GM21717 (cell line): ENCODE measurements around the gene PPM1H.
"Not testable (repeated sequence)": the region's sequence is repeated elsewhere in the genome, so short reads cannot be mapped to it uniquely, and the experiment has no call there.

Experiments used
- ATAC-seq: cut with Tn5 transposase; IDR thresholded peaks from one replicate; pipeline ENCODE4 v1.9.1; 2021; ENCODE audit warnings: mild to moderate bottlenecking, moderate library complexity; ENCODE audit not compliant: unreplicated experiment

The PPM1H gene

GRCh38 chr12:62910549-62911169 lies 24.3 kb downstream of the PPM1H start:
- ATAC-seq = no peak

GRCh38 chr12:62909340-62909739 lies 25.6 kb downstream of the PPM1H start:
- ATAC-seq = no peak

- no peak for ATAC-seq
Measured at GRCh38 chr12:62908674-62909073, 26.3 kb downstream of the PPM1H start.

- ATAC-seq = no peak
Measured at GRCh38 chr12:62907561-62907960, 27.4 kb downstream of the PPM1H start.

- no peak for ATAC-seq
Measured at GRCh38 chr12:62907078-62907477, 27.9 kb downstream of the PPM1H start.

- no peak for ATAC-seq
Measured at GRCh38 chr12:62903151-62903550, 31.8 kb downstream of the PPM1H start.

GRCh38 chr12:62900686-62901272 lies 34.2 kb downstream of the PPM1H start:
- no peak for ATAC-seq

GRCh38 chr12:62899568-62900390 lies 35.2 kb downstream of the PPM1H start:
- ATAC-seq = no peak

- no peak for ATAC-seq
Measured at GRCh38 chr12:62898526-62898925, 36.4 kb downstream of the PPM1H start.

- ATAC-seq = no peak
Measured at GRCh38 chr12:62895351-62895877, 39.5 kb downstream of the PPM1H start.

- no peak for ATAC-seq
Measured at GRCh38 chr12:62893276-62893675, 41.7 kb downstream of the PPM1H start.

GRCh38 chr12:62891805-62892549 lies 43.0 kb downstream of the PPM1H start:
- ATAC-seq = no peak

- no peak for ATAC-seq
Measured at GRCh38 chr12:62888454-62889110, 46.4 kb downstream of the PPM1H start.

- ATAC-seq = no peak
Measured at GRCh38 chr12:62886796-62887195, 48.2 kb downstream of the PPM1H start.

GRCh38 chr12:62885242-62885641 lies 49.7 kb downstream of the PPM1H start:
- no peak for ATAC-seq

GRCh38 chr12:62884832-62885231 lies 50.1 kb downstream of the PPM1H start:
- ATAC-seq = not testable (repeated sequence)

GRCh38 chr12:62882696-62883095 lies 52.3 kb downstream of the PPM1H start:
- no peak for ATAC-seq

GRCh38 chr12:62882140-62882539 lies 52.8 kb downstream of the PPM1H start:
- ATAC-seq = no peak

GRCh38 chr12:62879691-62880090 lies 55.3 kb downstream of the PPM1H start:
- no peak for ATAC-seq

- not testable (repeated sequence) for ATAC-seq
Measured at GRCh38 chr12:62879228-62879627, 55.7 kb downstream of the PPM1H start.

GRCh38 chr12:62878211-62878610 lies 56.7 kb downstream of the PPM1H start:
- ATAC-seq = no peak
